GM21360 (cell line): ENCODE data around the gene AUNIP.
"Not testable (repeated sequence)": the region's sequence is repeated elsewhere in the genome, so short reads cannot be mapped to it uniquely, and the experiment has no call there.

Experiments used
- ATAC-seq: cut with Tn5 transposase; IDR thresholded peaks from one replicate; pipeline ENCODE4 v1.9.1; 2021; ENCODE audit warnings: mild to moderate bottlenecking, moderate library complexity; ENCODE audit not compliant: unreplicated experiment

The AUNIP gene

GRCh38 chr1:25867210-25867991 lies 8.1 kb upstream of the AUNIP start:
- no peak for ATAC-seq

- ATAC-seq: no peak
These were observed 7.0 kb upstream of the AUNIP start for GRCh38 chr1:25866288-25866687.

- no peak for ATAC-seq
These were observed 5.2 kb upstream of the AUNIP start for GRCh38 chr1:25864434-25864833.

- ATAC-seq: no peak
These were observed 4.4 kb upstream of the AUNIP start for GRCh38 chr1:25863486-25864262.

GRCh38 chr1:25862785-25863485 lies 3.7 kb upstream of the AUNIP start:
- ATAC-seq: no peak

GRCh38 chr1:25861316-25862286 lies 2.3 kb upstream of the AUNIP start:
- no peak for ATAC-seq

- ATAC-seq: no peak
These were observed 763 bp downstream of the AUNIP start for GRCh38 chr1:25858494-25858893.

- ATAC-seq: no peak
These were observed 2.4 kb downstream of the AUNIP start for GRCh38 chr1:25856856-25857255.

- no peak for ATAC-seq
These were observed 4.7 kb downstream of the AUNIP start for GRCh38 chr1:25854554-25854953.

GRCh38 chr1:25848531-25848930 lies 10.7 kb downstream of the AUNIP start:
- no peak for ATAC-seq

GRCh38 chr1:25847929-25848328 lies 11.3 kb downstream of the AUNIP start:
- no peak for ATAC-seq

- ATAC-seq: no peak
These were observed 13.6 kb downstream of the AUNIP start for GRCh38 chr1:25845664-25846063.

- ATAC-seq: no peak
These were observed 14.5 kb downstream of the AUNIP start for GRCh38 chr1:25844536-25845337.

- no peak for ATAC-seq
These were observed 15.8 kb downstream of the AUNIP start for GRCh38 chr1:25843483-25843882.

- not testable (repeated sequence) for ATAC-seq
These were observed 19.4 kb downstream of the AUNIP start for GRCh38 chr1:25839808-25840207.

GRCh38 chr1:25837262-25837875 lies 21.9 kb downstream of the AUNIP start:
- no peak for ATAC-seq

GRCh38 chr1:25836695-25837094 lies 22.6 kb downstream of the AUNIP start:
- no peak for ATAC-seq

- ATAC-seq: no peak
These were observed 24.4 kb downstream of the AUNIP start for GRCh38 chr1:25834894-25835293.

GRCh38 chr1:25833158-25833557 lies 26.1 kb downstream of the AUNIP start:
- ATAC-seq: no peak
